GM10266 (cell line): Measurements from ENCODE around the gene CAMK2D.

ENCODE experiments used
- DNase-seq: peaks from one replicate; pipeline ENCODE4 v3.0.0; 2012; ENCODE audit errors: extremely low spot score
- TF ChIP-seq, protein P1 (sequence below): IDR thresholded peaks from 2 replicates; pipeline ENCODE4 v1.5.1; 2012; ENCODE audit warnings: mild to moderate bottlenecking, low read depth; ENCODE audit not compliant: control insufficient read depth, insufficient read depth; ENCODE audit errors: missing control alignments

The CAMK2D gene

DNA sequence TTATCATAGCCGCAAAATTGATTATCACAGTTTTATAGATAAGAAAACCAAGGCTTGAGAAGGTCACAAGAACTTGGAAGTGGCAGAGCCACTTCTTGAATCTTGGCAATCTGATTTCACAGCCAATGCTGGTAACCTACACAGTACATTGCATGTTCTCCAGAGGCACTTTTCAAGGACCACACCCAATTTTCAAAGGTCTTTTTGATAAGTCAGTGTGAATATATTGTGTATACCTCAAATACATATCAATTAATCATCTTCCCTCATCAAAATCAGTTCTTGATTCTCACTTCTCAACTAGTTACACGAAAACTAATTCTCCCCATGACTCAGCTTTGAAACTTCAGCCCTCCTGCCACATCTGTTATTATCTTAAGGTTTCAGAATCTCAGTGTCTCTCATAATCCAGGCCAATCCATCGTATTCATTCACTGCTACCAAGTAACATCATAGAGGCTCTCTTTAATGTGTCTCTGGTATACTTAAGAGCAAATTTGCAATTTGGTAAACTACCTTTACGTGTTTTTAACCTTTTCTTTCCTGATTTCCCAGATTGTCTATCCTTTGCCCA lies 16.8 kb downstream of the CAMK2D start:
- DNase-seq, result no peak
- TF ChIP-seq, protein P1, sequence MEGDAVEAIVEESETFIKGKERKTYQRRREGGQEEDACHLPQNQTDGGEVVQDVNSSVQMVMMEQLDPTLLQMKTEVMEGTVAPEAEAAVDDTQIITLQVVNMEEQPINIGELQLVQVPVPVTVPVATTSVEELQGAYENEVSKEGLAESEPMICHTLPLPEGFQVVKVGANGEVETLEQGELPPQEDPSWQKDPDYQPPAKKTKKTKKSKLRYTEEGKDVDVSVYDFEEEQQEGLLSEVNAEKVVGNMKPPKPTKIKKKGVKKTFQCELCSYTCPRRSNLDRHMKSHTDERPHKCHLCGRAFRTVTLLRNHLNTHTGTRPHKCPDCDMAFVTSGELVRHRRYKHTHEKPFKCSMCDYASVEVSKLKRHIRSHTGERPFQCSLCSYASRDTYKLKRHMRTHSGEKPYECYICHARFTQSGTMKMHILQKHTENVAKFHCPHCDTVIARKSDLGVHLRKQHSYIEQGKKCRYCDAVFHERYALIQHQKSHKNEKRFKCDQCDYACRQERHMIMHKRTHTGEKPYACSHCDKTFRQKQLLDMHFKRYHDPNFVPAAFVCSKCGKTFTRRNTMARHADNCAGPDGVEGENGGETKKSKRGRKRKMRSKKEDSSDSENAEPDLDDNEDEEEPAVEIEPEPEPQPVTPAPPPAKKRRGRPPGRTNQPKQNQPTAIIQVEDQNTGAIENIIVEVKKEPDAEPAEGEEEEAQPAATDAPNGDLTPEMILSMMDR, result no peak

DNA sequence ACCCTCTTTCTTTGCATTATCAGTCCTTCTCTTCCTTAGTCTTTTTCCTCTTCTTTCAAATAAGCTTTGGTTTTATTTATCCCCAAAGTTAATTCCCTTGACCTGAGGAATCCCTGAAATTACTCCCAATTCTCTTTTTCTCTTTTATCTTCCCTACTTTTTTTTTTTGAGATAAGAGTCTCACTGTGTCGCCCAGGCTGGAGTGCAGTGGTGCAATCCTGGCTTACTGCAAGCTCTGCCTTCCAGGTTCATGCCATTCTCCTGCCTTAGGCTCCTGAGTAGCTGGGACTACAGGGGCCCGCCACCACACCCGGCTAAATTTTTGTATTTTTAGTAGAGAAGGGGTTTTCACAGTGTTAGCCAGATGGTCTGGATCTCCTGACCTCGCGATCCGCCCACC lies 17.8 kb downstream of the CAMK2D start:
- TF ChIP-seq, protein P1, result no peak
- no peak for DNase-seq

DNA sequence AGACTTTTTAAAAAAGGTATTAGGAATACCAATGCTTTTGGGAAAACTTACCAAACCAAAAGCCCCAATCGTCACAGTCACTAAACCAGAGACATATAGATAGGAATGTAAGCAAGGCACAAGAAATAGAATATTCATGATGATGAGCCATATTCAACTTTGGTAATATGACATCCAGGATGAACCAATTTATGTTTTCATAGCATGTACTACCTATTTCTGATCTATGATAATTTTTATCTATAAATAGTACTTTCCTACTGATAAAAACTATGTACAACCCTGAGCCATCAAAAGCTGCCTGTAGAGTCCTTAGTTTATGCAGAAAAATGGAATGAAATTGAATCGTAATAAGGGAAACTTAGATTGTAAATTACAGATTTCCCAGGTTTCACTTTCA lies 18.9 kb downstream of the CAMK2D start:
- no peak for DNase-seq
- TF ChIP-seq, protein P1, result no peak

DNA sequence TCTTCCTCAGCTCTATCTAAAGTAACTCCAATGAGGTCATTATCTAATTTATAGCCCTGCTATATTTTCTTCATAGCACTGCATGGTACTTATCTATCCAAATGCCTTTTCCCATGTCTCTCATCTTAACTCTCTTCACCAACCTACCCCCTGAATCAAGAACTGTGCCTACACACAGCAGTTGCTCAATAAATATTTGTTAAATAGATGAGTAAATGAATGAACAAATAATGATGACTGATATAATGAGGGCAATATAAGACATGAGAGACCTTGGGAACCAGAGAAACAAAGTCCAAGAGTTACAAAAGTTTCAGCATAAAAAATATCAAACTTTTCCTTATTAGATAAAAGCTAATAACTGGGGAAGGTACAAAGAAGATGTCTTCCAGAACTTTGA lies 19.6 kb downstream of the CAMK2D start:
- TF ChIP-seq, protein P1, result no peak
- DNase-seq, result no peak

DNA sequence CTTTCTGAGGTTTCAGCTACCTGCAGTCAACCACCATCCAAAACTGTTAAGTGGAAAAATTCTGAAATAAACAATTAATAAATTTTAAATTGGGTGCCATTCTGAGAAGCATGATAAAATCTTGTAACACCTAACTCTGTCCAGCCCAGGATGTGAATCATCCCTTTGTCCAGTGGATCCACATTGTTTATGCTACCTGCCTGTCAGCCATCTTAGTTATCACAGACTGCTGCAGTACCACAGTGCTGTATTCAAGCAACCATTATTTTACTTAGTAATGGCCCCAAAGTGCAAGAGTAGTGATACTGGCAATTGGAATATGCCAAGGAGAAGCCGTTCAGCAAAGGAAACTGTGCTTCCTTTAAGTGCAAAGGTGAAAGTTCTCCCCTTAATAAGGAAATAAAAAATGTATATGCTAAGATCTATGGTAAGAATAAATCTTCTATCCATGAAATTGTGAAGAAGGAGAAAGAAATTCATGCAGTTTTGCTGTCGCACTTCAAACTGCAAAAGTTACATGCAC lies 20.6 kb downstream of the CAMK2D start:
- DNase-seq, result no peak
- TF ChIP-seq, protein P1, result no peak

DNA sequence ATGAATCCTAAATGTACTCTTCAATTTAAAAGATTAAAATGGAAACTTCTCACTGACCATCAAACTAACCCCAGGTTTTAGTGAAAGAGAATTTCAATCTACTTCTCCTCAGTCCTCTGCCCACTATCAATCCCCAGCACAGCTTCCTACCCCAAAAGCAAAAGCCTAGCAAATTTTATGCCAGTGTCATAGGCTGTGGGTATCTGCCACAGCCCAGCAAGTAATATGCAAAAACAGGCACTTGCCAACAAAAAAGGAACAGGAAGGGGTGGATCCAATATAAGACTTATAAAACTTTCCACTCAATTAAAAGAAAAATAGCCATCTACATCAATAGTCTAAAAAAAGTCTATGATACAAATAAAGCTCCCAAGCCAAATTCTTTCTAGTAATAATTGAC lies 22.3 kb downstream of the CAMK2D start:
- TF ChIP-seq, protein P1, result no peak
- no peak for DNase-seq

DNA sequence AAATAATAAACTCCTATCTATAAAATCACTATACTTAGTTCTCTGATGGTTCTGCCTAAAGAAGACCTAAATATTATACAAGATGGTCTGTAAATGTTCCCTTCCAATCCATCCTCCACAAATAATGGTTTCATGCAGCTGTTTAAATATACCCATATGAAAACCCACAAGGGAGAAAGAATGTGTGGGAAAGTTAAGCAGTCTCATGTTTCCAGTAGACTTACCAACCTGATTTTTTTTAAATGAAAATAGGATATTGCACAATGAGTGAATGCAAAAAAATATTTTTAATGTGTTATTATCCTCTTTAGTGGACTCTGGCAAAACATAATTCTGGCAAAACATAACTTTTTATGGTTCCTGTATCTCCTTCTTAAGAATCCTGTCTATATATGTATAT lies 23.3 kb downstream of the CAMK2D start:
- DNase-seq, result no peak
- TF ChIP-seq, protein P1, result no peak
